Activated CD4-positive, alpha-beta T cell treated with anti-CD3 and anti-CD28 coated beads for 48 hours (primary cell): ENCODE measurements around the gene ERI3.
"Not testable (repeated sequence)": the region's sequence is repeated elsewhere in the genome, so short reads cannot be mapped to it uniquely, and the experiment has no call there.

Experiments used
- DNase-seq: peaks from one replicate; pipeline ENCODE4 v3.0.0-alpha.2; 2020

The ERI3 gene

DNA sequence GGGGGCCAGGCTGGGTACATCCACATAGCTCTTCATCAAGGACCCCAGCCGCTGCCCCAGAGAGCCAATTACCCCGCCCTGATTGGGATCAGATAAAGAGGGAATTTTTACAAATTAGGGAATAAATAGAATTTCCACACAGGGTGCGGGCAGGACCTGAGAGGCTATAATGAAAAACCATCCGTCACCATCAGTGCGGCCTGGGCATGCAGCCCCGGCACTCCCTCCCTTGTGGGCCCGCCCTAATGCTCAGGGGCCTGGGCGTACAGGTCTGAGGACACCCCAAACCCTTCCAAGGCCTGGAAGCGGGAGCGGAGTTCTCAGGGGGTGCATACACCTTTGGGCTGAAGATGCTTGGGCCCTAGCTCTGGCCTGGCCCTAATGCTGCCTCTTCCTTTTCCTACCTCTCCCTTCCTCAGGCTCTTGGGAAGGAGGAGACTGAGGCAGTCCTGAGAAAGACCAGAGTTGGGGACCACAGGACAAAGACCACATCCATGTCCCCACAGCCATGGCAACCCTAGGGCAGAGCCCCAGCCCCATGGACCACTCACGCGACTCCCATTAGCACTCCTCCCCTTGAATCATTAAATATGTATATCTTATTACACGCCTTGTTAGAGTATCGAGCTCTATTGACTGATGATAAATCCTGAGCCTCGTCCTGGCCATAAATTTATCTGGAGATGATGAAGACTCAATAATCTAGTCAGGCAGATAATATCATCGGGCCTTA is 125.5 kb downstream of the ERI3 start:
- no peak for DNase-seq

DNA sequence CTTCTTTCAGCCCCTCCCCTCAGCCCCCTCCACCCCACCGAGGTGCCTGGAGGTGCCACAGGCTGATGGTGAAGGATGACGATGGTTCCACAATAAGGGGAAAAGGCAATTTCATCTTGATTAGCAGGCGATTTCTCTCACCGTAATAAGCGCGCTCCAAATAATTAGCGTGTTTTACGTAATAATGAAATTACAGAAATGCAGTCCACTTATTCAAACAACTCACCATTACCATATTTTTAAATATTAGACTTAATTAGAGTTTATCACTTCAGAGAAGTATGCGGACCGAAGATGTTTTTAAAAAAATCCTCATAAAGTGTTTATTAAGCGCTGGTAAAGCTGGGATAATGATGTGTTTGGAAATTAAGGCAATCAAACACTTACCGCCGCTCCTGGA is 126.8 kb downstream of the ERI3 start:
- no peak for DNase-seq

DNA sequence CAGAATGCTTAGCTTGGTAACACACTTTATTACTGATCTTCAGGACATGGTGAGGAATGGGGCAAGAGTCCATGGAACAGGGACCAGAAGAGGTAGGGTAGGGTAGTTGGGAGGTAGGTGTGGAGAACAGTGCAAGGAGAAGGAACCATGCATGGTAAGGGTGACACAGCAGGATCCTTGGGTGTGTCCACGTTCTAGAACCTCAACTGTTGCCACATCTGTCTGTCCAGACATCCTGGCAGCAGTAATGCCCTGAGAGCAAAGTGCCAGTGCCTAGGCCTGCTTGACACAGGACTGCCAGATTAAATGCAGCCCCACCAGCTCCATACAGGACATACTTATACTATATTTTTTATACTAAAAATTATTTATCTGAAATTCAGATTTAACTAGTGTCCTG is 127.8 kb downstream of the ERI3 start:
- DNase-seq, result no peak

DNA sequence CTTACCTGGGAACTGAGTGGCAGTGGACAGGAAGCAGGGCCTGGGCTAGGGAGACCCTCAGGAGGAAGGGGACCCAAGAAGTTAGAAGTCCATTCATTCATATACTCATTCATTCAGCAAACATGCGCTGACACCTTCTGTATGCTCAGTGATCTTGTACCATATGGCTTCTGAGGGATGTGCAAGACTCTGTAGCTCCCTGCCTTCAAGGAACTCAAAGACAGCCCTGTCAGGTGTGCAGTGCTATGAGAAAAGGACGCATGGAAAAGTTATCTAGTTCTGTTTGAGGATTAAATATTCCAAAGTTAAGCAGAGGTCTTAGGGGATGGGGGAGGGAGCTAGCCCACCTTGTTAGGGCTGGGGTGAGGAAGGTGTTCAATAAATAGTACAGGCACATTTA is 129.3 kb downstream of the ERI3 start:
- no peak for DNase-seq

DNA sequence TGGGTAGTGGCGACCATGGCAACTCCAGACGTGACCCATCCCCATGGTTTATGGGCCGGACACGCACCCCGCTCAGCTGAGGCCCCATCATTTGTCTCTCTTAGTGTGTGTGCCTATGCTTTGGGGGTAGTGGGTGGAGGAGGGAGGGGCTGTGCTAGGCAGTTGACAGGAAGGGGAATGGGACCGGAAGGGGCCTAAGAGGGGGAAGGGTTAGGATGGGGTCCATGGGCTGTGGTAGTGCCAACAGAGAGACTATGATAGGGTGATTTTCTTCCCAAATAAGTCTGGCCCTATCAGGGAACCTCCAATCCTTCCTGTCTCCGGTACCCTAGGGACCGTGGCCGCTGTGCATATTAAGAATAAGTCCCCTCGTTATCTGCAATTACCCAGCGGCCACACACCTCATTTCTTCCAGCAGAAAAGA is 131.9 kb downstream of the ERI3 start:
- DNase-seq, result no peak

DNA sequence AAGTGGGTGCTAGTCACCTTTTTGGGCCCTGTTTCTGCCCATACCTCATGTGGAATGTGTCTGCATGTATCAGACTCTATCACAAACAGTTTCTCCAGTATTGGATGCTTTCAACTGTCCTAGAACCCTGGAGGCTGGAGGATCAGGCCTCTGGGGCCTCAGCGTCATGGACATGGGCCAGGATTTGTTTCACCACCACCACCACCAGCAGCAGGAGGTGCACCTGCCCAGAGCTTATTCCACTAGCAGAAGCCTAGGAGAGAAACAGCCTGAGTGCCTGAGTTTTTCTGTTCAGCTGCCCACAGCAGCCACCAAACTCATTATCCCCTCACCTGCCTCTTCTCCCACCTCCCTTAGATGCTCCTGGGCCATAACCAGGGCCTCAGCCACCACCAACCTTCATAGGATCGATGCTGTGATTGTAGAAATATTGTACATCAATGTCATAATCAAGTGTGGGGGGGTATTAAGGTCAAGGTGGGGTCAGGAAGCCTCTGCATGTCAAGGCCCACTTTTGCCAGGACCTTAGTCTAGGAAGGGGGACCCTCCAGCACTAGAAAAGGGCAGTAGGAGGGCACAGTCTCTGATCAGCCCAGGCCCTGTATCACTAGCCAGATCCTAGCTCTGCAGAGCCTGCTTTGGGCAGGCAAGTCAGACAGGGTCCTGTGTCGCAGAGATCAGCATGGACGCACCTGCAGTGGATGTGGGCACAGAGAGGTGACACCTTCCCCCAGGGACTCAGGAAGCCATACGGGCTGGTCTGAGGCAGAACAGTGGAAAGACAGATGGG is 132.5 kb downstream of the ERI3 start:
- no peak for DNase-seq

DNA sequence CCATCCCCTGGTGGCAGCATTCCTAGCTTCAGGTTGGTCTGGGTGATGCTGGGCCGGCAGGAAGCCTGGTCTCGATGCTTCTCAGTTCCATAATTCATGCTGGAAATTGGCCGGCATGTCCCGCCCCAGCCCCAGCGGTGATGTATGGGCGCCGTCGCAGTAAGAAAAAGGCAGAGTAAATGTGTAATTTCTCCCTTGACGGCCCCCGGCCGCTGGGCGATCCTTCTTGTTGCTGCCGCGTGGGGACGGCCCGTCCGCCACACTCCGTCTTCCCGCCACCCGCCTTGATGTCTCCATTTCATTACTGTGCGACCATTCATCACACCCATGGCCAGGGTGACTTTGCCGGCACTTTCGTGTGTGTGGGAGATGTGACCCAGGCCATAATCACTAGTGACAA is 133.3 kb downstream of the ERI3 start:
- no peak for DNase-seq

DNA sequence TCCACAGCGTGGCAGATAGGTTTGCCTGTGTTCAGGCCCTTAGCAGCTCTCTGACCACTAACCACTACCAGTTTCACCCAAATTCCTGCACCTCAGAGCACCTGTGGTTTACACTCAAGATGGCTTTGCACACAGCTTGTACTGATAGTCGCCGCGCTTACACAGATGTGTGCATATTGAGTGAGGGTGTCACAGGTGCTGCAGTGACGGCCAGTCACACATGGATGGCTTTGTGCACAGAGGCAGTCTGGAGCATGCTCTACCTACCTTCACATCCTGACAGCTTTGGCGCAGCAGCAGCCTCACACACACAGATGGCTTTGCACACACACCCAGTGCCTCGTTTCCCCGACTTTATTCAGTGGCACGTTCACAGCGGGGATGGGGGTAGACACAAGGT is 134.3 kb downstream of the ERI3 start:
- no peak for DNase-seq

DNA sequence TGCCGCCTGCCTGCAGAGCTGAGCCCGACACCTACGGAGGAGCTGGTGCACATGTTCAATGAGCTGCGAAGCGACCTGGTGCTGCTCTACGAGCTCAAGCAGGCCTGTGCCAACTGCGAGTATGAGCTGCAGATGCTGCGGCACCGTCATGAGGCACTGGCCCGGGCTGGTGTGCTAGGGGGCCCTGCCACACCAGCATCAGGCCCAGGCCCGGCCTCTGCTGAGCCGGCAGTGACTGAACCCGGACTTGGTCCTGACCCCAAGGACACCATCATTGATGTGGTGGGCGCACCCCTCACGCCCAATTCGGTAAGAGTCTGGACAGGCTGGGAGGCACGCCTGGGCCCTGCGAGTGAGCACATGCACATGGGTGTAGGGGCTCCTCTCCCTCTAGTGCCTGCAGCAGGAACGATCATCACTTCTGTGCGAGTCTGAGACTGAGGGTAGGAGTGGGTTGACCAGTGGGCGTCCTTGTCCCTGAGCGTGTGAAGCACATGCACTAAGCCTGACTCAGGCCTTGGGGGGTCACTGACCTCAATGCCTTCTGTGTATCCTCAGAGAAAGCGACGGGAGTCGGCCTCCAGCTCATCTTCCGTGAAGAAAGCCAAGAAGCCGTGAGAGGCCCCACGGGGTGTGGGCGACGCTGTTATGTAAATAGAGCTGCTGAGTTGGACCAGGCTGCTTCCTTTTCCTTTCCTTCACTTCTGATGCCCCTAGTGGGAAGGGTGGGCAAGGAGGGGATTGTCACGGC is 134.9 kb downstream of the ERI3 start:
- no peak for DNase-seq

DNA sequence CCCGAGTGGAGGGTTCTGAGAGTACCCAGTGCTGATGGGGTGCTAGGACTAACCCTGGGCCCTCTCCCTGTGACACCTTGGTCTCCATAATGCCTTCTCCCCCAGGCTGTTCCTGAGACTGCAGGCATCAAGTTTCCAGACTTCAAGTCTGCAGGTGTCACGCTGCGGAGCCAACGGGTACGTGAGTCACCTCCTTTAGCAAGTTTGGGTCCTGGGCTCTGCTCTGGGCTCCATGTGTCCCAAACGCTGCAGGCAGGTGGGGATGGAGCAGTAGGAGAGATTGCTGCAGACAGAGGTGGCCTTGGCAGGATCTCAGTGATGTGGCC is 135.8 kb downstream of the ERI3 start:
- no peak for DNase-seq

DNA sequence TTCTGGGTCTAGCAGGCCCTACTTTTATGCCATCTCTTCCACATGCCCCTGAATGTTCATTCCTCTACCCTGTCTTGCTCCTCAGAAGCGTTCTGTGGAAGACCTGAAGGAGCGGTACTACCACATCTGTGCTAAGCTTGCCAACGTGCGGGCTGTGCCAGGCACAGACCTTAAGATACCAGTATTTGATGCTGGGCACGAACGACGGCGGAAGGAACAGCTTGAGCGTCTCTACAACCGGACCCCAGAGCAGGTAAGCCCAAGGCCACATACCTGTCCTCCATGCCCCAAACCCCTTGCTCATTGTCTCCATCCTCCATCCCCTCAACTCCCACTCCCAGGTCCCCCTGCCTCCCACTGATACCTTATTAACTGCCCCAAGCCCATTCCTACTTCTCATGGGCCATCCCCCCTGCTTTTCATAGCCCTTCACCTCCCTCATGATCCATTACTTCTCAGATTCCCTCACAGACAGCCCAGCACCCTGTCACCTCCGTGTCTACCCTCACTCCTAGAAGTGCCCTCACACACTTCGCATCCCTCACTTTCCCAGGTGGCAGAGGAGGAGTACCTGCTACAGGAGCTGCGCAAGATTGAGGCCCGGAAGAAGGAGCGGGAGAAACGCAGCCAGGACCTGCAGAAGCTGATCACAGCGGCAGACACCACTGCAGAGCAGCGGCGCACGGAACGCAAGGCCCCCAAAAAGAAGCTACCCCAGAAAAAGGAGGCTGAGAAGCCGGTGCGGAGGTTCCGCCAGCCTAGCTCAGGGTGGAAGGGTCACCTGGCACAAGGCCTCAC is 136.4 kb downstream of the ERI3 start:
- no peak for DNase-seq

DNA sequence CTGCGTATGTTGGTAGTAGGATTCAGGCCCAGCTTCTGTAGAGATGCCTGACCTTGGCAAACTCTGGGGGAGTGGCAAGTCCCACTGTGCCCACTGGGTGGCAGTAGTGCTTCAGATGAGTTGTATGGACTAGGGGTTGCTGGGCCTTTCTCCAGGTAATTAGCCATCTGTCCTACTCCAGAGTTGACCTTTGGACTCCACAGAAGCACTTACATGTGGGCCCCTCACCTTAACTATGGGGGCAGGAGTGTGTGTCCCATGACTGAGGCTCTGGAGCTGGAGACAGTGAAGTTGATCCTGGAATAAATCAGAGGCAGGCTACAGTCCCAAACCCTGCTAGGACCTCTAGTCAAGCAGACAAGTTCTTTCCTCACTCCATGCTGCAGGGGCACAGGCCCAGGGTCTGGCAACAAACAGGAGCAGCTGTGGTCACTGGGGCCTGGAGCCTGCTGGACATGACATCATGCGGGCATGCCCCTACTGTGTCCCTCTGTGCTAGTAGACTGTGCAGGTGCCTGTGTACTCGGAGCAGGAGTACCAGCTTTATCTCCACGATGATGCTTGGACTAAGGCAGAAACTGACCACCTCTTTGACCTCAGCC is 137.1 kb downstream of the ERI3 start:
- DNase-seq, result peak; percentile 85

DNA sequence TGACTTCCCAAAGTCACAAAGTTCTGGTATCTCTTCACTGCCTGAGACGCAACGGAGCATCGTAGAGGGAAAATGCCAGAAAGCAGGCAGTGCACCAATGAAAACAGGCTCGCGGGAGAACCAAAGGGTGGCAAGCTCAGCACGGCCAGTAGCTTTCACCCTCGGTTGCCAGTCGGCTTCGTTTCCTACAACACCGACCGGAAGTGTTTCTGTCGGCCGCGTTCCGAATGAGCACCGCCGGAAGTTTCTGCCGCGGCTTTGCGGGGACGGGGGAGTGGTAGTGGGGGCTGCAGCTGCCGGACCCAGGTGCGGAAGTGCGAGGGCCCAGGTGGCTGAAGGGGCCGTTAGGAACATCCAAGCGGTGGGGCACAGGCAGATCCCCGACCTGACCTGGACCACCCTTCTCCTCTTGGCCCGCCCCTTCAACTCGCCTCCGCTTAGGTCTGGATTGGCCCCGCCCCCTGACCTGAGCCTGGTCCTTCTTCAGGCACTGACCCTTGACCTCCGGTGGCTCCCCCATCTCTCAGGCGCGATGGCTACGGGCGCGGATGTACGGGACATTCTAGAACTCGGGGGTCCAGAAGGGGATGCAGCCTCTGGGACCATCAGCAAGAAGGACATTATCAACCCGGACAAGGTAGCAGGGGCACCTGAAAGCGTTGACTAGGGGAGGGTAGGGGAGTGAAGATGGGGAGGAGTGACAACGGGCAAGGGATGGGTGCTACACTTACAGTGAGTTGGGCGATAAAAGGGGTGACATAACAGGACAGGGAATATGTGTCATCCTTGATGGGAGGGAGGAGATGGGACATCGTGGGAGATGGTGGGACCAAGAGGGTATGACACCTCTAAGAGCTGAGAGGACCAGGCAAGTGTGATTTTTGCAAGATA is 141.6 kb downstream of the ERI3 start, which contains the start of gene DMAP1:
TSS of gene DMAP1 (plus strand) at position 250 of the 891 bp plus-strand sequence. CDS start at position 533, 283 bp downstream.
- peak; percentile 89 for DNase-seq

DNA sequence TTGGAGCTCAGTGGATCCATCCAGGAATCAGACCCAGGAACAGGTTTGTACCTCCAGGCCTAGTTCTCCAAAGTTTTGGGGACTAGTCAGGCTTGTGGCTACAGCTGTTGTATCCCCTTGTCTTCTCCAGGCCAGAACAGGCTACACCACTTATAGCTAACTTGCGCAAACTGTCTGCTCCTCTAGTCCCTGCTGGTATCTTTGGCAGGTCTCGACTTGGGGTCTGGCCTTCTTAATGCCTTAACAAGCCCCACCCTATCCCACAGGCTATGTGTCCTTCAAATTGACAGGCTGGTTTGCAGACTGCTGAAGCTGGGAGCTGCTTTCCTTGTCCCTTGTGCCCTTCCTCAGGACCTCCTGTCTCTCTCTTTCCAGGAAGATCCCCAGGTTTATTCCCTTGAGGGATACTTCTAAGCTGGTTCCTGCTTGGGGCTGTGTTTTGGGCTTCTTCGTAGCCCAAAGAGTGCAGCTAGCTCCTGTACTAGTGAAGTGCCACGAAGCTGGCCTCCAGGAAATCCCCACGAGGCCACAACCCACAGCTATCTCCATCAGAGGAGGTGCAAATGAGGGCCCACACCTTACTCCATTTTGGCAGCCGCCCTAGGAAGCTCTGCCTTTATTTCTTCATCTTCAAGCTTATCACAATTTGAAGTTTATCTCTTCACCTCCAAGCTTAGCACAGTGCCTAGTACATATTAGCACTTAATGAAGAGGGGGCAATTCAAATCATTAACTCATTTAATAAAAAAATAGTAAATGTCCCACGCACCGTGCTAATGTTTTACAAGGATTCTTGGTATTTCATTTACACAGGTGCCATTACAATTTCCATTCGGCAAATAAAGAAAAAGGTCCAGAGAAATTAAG is 142.5 kb downstream of the ERI3 start:
- DNase-seq, result peak; percentile 56

DNA sequence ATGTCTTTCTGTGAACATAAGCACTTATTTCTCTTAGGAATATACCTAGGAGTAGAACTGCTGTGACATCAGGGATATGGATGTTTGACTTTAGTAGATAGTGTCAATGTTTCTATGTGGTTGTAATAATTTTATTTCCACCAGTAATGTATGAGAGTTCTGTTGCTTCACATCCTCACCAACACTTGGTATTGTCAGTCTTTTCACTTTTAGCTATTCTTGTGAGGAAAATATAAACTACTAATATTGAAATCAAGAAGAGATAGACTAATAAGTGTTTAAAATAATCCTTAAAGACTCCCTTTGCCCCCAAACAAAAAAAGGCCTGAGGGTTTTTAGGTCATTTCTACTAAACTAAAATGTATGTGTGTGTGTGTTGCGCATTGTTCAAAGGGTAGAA is 144.5 kb downstream of the ERI3 start:
- DNase-seq, result no peak

DNA sequence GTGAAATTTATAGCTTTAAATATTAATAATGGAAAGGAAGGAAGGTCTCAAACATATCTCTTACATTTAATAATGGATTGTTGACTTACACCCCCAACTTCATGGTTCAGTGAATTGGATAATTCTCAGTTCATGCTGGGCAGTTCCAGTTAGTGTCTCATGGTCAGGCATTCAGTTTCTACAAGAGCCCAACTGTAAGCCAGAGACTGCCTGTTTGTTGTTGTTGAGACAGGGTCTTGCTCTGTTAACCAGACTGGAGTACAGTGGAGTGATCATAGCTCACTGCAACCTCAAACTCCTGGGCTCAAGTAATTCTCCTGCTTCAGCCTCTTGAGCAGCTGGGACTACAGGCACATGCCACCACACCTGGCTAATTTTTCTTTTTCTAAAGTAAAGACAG is 146.8 kb downstream of the ERI3 start:
- DNase-seq, result no peak

DNA sequence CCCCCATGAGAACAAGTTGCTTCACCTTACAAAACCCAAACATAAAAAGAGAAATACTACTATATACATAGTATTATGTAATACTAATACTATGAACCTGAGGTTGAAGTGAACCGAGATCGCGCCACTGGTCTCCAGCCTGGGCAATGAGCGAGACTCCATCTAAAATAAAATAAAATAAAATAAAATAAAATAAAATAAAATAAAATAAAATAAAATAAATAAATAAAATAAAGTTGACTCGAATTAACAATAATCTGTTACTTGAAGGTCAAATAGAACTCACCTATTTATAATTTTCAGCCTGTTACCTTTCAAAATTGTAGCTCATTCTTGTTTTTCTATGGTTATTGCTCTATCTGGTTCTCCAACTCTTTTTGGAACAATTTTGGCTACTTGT is 148.5 kb downstream of the ERI3 start:
- not testable (repeated sequence) for DNase-seq

DNA sequence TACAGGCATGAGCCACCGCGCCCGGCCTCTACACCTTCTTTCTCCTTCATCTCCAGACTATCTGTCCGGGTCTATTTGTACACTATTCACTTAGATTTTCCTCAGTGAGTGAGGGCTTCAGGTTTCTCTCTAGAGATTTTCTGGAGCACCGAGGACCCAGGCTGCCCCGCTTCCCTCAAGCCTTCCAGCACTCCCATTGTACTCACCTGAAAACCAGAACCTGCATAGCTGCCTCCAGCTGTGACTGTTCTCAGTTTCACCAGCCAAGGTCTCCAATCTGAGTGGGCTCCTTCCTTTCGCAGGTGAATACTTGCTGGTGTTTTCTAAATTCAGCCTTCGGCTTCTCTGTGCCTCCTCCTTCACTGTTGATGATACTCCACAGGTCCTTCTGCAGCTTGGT is 154.7 kb downstream of the ERI3 start:
- no peak for DNase-seq

DNA sequence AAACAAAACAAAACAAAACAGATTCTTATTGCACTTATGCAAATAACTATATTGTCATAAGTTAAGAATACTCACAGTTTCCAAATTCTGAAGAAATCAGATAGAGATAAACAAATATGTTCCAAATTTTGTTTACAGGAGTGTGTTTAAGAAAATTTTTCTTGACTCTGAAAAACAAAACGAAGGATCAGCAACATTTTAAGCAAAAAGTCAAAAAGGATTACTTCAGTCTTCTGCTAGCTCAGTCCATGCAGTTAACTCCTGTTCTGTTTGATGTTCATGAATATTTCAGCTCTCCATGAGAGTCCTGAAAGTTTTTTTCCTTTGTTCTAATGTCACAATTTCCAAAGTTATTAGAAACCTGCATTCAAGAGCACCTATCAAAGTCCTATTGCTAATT is 180.4 kb downstream of the ERI3 start:
- no peak for DNase-seq
